HEK293T (cell line): ENCODE measurements around the gene BCAS1.

Experiments
- PKNOX1 ChIP-seq: fragments of 450-650 bp; IDR thresholded peaks from 2 replicates; pipeline ENCODE4 v1.6.1; 2016
- SP1 ChIP-seq: fragments of 450-650 bp; IDR thresholded peaks from 2 replicates; pipeline ENCODE4 v1.6.1; 2017

GRCh38 chr20:53925651-53926401, 144.6 kb downstream of the BCAS1 start:
- TF ChIP-seq PKNOX1 (no peak), SP1 (no peak)
